HT-29 (cell line): ENCODE measurements around the gene EEFSEC. TPM values are rescaled to one million over a fixed set of nuclear protein-coding genes. Genes with fewer than 3 reads are reported as not detected.

Experiments used
- DNase-seq: peaks from one replicate; pipeline ENCODE4 v3.0.0-alpha.2; 2015; ENCODE audit warnings: low spot score
- total RNA-seq: library from RNA; depleted of rRNA; stranded (reverse); fragments of >200 nt; shearing (Covaris generic); gene quantifications from 2 replicates; pipeline ENCODE4 v1.2.3, GENCODE V29; 2014

EEFSEC gene
- total RNA-seq, 1 experiment from 2014 or later = 22.0 TPM

GRCh38 chr3:128215800-128216495 is 62.7 kb downstream of the EEFSEC start:
- no peak for DNase-seq

- DNase-seq = no peak
Measured at GRCh38 chr3:128217702-128218547, 64.6 kb downstream of the EEFSEC start.

GRCh38 chr3:128218548-128219257 is 65.4 kb downstream of the EEFSEC start:
- DNase-seq = no peak

GRCh38 chr3:128221328-128221727 is 68.0 kb downstream of the EEFSEC start:
- DNase-seq = no peak

GRCh38 chr3:128222796-128223385 is 69.6 kb downstream of the EEFSEC start:
- no peak for DNase-seq

GRCh38 chr3:128226186-128226725 is 73.0 kb downstream of the EEFSEC start:
- DNase-seq = no peak

GRCh38 chr3:128226795-128227395 is 73.6 kb downstream of the EEFSEC start:
- peak; percentile 65 for DNase-seq

- DNase-seq = no peak
Measured at GRCh38 chr3:128227507-128227906, 74.2 kb downstream of the EEFSEC start.

GRCh38 chr3:128228366-128228910 is 75.2 kb downstream of the EEFSEC start:
- no peak for DNase-seq

- no peak for DNase-seq
Measured at GRCh38 chr3:128229106-128229857, 76.0 kb downstream of the EEFSEC start.

- no peak for DNase-seq
Measured at GRCh38 chr3:128231606-128232005, 78.3 kb downstream of the EEFSEC start.

GRCh38 chr3:128232376-128233178 is 79.3 kb downstream of the EEFSEC start:
- no peak for DNase-seq

GRCh38 chr3:128235207-128235926 is 82.1 kb downstream of the EEFSEC start:
- no peak for DNase-seq

- DNase-seq = no peak
Measured at GRCh38 chr3:128236657-128237056, 83.4 kb downstream of the EEFSEC start.

- DNase-seq = no peak
Measured at GRCh38 chr3:128237348-128238183, 84.3 kb downstream of the EEFSEC start.

- DNase-seq = no peak
Measured at GRCh38 chr3:128238184-128238489, 84.9 kb downstream of the EEFSEC start.

- no peak for DNase-seq
Measured at GRCh38 chr3:128239304-128239703, 86.0 kb downstream of the EEFSEC start.

GRCh38 chr3:128240232-128240631 is 87.0 kb downstream of the EEFSEC start:
- DNase-seq = no peak
